HL-60/S4 treated with phorbol 12-myristate 13-acetate at 8.2 ng/mL for 4 days and 3 days (cell line): ENCODE measurements around the gene CDKN2AIP.

Experiments
- in situ Hi-C: fragments of 300-500 bp; cut with MboI; formaldehyde crosslinking; loops from 2 replicates; pipeline ENCODE4 v1.15.0; 2022; ENCODE audit warnings: low sequenced_read_pairs

The CDKN2AIP gene

DNA sequence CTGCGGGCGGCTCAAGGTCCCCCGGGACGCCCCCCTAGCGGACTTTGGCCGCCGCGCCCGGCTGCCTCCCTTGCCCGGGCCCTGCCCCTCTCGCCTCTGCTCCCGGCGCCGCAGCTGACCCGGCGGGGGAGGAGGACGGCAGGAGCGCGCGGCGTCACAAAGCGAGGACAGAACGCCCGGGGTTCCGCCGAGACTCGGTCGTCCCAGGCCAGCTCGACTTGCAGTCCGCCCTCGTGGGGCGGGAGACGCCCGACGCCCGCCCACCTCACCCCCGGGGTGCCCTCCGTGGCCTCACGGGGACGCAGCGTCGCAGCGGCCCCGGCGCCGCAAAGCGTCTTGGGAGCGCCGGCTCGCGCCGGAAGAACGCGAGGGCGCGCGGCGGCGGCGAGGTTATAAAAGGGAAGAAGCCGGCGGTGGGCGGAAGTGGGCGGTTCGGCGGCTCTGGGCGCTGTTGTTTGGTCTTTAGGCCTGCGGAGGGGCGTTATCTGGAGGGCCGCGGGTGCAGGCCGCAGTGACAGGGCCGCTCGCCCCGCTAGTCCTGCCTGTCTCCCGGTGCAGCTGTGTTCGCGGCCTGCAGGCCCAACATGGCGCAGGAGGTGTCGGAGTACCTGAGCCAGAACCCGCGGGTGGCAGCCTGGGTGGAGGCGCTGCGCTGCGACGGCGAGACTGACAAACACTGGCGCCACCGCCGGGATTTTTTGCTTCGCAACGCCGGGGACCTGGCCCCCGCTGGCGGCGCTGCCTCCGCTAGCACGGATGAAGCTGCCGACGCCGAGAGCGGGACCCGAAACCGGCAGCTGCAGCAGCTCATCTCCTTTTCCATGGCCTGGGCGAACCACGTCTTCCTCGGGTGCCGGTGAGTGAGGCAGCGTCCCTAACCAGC is at the start of gene CDKN2AIP:
CDKN2AIP (plus strand) TSS at position 423 of the 883 bp plus-strand sequence; CDS start at position 585, 162 bp downstream.
- in situ Hi-C loops = no loop called here

GRCh38 chr4:183395395-183395794 is 49.0 kb upstream of the CDKN2AIP start:
- in situ Hi-C loops = no loop called here

- in situ Hi-C loops = no loop called here
These were observed 48.2 kb upstream of the CDKN2AIP start for GRCh38 chr4:183396227-183396637.

GRCh38 chr4:183397741-183398297 is 46.6 kb upstream of the CDKN2AIP start:
- in situ Hi-C loops = no loop called here

GRCh38 chr4:183398298-183399125 is 45.9 kb upstream of the CDKN2AIP start:
- in situ Hi-C loops = no loop called here

- in situ Hi-C loops = no loop called here
These were observed 45.3 kb upstream of the CDKN2AIP start for GRCh38 chr4:183399126-183399522.

- in situ Hi-C loops = no loop called here
These were observed 44.8 kb upstream of the CDKN2AIP start for GRCh38 chr4:183399616-183400015.

GRCh38 chr4:183400035-183400434 is 44.4 kb upstream of the CDKN2AIP start:
- in situ Hi-C loops = no loop called here

DNA sequence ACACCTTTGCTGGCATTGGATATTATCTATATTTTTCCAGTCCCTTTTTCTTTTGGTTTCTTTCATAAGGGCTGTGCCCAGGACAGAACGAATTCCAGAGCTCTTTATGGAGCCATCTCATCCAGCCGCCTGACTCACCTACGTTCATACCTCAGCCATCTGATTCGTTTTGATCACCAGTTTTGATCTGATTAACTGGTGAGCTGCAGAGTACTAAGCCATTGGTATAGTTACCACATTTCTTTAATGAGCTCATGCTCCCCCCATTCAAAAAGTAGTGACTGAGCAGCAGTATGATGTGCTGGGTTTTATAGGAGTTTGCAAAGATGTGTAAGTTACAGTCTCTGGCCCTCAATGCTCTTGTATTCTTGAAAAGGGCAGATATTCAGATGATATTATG is 43.0 kb upstream of the CDKN2AIP start:
- in situ Hi-C loops = no loop called here

- in situ Hi-C loops = no loop called here
These were observed 41.7 kb upstream of the CDKN2AIP start for GRCh38 chr4:183402771-183403170.

DNA sequence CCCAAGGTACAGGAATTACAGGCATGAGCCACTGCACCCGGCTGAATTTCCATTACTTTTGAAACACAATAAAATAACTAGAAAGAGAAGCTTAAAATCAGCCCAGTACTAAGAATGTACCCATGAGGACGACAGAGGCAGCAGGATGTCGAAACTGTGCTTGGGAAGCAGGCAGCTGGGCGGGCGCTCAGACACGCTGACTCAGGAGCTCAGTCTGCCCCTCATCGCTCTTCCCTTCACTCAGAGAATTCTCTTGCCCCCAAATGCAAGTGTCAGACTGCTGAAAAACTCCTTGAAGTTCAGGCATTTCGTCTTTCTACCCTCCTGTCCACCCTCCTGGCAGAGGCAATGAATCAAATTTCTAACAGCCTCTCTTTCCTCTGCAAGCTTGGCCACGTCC is 41.0 kb upstream of the CDKN2AIP start:
- in situ Hi-C loops = no loop called here

DNA sequence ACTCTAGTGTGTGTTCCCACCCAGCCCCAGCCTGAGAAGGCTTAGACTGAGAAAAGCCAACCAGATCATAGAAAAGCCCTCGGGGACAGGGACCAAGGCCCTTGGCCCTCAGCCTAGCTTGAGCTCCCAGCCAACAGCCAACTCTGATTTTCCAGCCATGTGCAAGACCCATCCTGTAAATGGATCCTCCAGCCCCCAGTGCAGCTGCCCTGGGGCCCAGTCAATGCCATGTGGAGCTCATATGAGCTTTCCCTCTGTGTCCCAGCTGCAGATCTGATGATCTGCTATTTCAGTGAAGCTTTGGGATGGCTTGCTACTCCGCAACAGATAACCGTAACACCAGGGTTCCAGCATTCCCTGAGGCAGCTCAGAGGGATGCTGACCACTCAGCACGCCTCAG is 40.5 kb upstream of the CDKN2AIP start:
- in situ Hi-C loops = no loop called here

DNA sequence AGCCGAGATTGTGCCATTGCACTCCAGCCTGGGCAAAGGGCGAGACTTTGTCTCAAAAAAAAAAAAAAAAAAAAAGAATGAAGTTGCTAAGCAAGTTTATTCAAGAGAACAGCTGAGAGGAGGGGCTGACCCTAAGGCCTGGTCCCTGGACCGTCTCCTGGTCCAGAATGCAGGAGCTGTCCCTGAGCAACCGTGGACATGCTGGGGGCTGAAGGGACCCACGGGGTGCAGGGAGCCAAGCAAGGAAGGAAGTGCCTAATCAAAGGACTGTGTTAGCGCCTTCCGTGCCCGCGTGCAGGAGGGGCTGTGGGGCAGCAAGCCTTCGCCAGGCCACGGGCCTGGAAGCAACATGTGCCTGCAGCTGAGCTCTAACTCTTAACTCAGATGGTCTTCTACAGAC is 39.1 kb upstream of the CDKN2AIP start:
- in situ Hi-C loops = no loop called here

- in situ Hi-C loops = no loop called here
These were observed 37.3 kb upstream of the CDKN2AIP start for GRCh38 chr4:183407128-183407585.

- in situ Hi-C loops = no loop called here
These were observed 36.6 kb upstream of the CDKN2AIP start for GRCh38 chr4:183407635-183408464.

DNA sequence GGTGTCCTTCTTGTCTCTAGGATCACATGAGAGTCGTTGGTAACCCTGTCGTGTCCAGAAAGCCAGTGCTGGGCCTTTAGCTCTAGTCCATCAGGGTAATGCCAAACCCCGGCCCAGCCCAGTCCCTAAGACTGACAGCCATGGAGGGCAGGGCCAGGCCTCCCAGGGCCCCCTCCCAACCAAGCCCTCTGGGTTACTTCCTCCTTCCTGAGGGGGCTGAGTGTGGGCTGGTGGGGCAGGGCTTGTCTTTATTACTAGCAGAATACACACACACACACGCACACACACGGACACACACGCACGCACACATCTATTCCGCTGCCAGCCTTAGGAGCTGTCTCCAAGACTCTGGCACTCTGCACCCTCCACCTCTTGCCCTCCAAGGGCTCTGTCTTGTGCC is 35.6 kb upstream of the CDKN2AIP start:
- in situ Hi-C loops = no loop called here

DNA sequence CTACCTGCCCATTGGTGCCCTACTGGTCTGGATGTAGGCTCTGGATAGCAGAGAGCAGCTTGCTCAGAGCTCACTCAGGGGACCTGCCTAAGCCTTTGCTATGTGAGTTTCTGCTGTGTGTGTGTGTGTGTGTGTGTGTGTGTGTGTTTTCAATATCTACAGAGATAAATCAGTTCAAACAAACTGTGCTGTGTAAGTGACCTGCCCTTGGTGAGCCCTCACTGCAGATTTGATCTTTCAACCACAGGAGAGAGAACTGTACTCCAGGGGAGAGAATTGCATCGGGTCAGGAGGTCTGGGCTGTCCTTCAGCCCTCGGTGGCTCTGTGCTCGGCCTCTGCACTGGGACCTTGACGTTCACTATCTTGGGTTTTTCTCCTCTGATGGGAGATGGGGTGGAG is 35.0 kb upstream of the CDKN2AIP start:
- in situ Hi-C loops = no loop called here

DNA sequence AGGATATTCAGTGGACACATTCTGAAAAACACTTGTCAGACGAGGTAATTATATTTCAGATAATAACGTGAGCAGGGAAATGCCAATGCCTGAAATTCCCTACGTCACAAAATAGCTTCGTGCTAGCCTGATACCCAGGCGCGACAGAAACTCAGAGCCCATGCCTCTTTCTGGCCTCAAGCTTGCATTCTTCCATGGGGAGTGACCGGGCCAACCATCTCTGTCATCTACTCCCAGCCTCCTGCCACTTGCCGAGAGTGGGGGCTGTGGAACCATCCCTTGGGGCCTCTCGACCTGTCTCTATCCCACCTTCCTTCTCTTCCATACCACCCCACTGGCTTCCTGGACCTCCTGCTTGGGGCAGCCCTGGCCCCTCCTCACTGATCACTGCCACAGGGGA is 34.5 kb upstream of the CDKN2AIP start:
- in situ Hi-C loops = no loop called here

- in situ Hi-C loops = no loop called here
These were observed 33.1 kb upstream of the CDKN2AIP start for GRCh38 chr4:183411291-183411861.

DNA sequence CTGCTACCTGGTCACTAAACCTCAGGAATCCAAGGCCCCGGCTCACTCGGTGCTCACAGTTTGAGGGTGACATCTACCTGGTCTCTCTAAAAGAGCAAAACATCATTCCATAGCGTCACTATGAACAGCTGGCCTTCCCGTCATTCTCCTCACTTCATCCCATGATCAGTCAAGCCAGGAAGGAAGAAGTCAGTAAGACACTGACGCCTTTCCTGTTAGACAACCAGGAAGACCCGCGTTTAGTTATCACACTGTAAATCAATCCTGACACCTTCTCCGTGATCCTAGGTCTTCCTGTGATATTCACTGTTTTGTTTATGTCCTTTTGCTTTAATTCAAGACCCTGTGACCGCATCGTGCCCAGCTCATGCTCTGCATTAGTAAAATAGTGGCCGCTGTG is 31.6 kb upstream of the CDKN2AIP start:
- in situ Hi-C loops = no loop called here
